Activated CD8-positive, alpha-beta memory T cell treated with anti-CD3 and anti-CD28 coated beads, Interleukin-2, amount 50 U/mL, for 48 hours (primary cell): ENCODE results near the gene CCDC92B.

Experiments used
- DNase-seq: peaks from one replicate; pipeline ENCODE4 v3.0.0-alpha.2; 2020

The CCDC92B gene

GRCh38 chr17:2718150-2718938 is 31.1 kb downstream of the CCDC92B start:
- no peak for DNase-seq

GRCh38 chr17:2716649-2717048 is 32.8 kb downstream of the CCDC92B start:
- DNase-seq = no peak

- no peak for DNase-seq
These were observed 35.6 kb downstream of the CCDC92B start for GRCh38 chr17:2713881-2714280.

DNA sequence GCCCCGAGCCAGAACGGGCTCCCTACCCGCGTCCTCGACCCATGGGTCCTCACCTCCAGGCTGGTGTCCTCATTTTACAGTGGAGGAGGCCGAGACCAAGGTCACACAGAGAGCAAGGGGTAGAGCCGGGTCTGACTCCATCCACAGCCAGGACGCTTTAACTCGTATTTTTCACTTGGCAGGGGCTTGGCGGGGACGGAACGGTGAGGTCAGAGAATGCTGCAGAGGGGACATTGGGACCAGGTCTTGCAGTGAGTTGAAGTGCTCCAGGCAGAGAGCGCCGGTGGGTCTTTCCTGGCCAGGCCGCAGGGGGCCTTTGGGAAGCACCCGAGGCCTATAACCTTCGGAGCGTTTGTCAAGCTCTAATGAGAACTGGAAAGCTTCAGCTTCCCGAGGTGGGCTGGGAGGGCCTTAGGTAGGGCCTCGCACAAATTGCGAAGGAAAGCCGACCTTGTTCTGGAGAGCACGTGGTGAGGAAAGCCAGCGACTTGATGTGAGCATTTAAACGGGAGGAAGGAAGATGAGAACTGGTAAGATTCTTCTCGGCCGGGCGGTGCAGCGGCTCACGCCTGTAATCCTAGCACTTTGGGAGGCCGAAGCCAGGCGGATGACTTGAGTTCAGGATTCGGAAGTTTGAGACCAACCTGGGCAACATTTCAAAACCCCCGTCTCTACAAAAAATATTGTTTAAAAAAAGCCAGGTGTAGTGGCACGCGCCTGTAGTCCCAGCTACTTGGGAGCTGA is 37.0 kb downstream of the CCDC92B start:
- DNase-seq = no peak

GRCh38 chr17:2711608-2712299 is 37.7 kb downstream of the CCDC92B start, which contains the start of gene CLUH:
TSS of gene CLUH (minus strand) at chr17:2711764. CDS start at chr17:2711661, 103 bp downstream.
- DNase-seq = peak; percentile 99

- no peak for DNase-seq
These were observed 38.4 kb downstream of the CCDC92B start for GRCh38 chr17:2710803-2711607.

GRCh38 chr17:2710071-2710802 is 39.2 kb downstream of the CCDC92B start:
- DNase-seq = no peak

- no peak for DNase-seq
These were observed 40.2 kb downstream of the CCDC92B start for GRCh38 chr17:2709183-2709661.

GRCh38 chr17:2708585-2709182 is 40.8 kb downstream of the CCDC92B start:
- no peak for DNase-seq

GRCh38 chr17:2707721-2708584 is 41.5 kb downstream of the CCDC92B start:
- DNase-seq = no peak

- no peak for DNase-seq
These were observed 42.4 kb downstream of the CCDC92B start for GRCh38 chr17:2706911-2707510.

GRCh38 chr17:2705888-2706795 is 43.3 kb downstream of the CCDC92B start:
- DNase-seq = no peak

DNA sequence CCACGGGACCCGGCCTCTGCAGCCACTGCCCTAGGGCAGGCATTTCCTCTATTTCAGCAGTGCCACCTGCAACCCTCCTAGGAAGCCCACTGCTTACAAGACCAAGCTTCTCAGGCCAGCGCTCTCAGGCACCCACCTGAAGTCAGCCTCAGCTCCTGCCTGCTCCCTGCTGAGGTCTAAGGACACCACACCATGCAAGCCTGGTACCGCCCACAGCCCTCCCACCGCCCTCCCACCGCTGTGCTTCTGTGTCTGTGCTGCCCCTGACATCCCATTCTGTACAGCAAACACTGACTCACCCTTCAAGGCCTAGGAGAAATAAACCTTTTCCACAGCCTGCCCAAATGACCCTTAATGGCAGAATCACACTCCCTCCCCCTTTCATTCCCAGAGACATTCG is 44.2 kb downstream of the CCDC92B start:
- no peak for DNase-seq

DNA sequence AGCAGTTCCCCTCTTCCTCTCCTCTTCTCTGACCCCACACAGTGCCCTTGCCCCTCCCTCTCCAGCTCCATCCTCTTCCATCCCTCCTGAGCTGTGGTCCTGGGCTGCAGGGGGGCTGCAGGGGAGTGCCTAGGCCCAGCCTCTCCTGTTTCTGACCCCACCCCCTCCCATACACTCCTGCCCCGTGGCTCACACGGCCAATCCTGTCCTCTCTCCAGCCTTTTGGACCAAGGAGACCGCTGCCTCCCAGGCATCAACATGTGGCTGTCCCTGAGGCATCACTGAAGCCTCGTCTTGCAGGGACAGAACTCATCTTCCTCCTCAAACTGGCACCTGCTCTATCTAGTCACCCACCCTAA is 44.6 kb downstream of the CCDC92B start:
- DNase-seq = no peak

DNA sequence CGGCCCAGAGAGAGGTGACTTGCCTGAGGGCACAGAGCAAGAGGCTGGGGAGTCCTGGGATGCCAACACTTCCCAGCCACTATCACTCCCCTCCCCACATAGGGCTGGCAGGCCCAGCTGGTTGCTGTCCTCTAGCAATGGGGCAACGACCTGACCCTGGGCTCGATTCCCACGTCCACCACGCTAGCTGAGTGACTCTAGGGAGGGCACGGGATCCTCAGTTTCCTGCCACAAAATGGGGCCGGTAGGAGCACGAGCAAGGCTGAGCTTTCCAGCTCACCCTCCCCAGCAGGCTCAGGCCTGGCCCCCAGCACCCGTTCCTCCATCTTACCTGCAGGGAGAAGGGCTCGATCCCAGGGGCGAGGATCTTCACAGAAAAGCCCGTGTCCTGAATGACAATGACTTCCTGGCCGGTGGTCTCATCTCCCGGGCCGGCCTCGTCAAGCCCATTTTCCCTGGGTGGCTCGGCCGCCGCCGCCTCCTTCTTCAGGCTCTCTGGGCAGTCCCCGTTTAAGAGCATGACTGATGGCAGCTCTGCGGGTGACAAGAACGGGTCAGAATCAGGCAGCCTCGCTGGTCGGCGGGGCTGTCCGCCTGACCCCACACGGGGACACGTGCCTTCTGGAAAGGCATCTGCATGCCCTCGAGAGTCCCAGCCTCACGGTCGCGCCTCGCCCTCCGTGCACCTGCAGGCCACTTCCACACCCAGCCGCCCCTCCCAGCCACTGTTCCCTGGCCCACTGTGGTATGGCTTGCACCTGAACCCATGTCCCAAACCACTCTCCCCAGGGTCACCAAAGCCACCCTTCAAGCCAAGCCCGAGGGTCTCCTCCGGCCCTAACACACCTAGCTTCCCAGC is 45.2 kb downstream of the CCDC92B start:
- no peak for DNase-seq

DNA sequence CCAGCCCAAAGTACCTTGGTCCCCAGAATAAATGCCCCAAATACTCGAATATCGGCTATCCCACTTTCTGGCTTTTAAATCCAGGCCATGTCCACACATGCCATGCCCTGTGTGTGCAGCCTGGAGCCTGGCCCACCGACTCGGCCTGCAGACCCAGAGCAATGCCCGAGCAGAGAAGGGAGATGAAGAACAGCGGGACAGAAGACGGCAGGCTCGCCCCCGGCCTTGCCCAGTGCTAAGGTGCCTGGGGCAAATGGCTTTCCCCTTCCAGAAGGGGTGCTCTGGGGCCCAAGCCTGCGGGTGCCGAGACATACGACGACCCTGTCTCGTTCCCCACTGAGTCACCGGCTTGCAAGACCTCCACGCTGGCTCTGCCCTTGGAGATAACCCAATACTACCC is 45.8 kb downstream of the CCDC92B start:
- DNase-seq = no peak

DNA sequence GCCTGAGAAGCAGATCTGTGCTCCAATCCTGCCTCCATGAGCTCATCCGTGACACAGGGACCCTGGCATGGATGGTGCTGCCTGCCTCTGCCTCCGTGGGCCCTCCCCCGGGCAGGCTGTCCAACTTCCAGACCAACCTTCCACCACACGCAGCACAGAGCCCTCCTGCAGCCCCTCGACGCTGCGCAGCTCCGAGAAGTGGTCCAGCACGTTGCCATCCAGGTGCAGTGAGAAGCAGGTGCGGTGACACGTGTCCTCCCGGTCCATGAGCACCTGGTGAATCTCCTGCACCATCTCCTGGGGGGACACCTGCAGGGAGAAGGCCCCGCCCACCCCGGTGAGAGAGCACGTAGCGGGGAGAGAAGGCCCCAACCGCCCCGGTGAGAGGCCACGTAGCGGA is 46.3 kb downstream of the CCDC92B start:
- DNase-seq = no peak
